T follicular helper cell (primary cell): Measurements from ENCODE around the gene MLIP.
"Not testable (repeated sequence)": the region's sequence is repeated elsewhere in the genome, so short reads cannot be mapped to it uniquely, and the experiment has no call there.

Experiments used
- DNase-seq: peaks from one replicate; pipeline ENCODE4 v3.0.0-alpha.2; 2020; ENCODE audit warnings: low read depth

The MLIP gene

DNA sequence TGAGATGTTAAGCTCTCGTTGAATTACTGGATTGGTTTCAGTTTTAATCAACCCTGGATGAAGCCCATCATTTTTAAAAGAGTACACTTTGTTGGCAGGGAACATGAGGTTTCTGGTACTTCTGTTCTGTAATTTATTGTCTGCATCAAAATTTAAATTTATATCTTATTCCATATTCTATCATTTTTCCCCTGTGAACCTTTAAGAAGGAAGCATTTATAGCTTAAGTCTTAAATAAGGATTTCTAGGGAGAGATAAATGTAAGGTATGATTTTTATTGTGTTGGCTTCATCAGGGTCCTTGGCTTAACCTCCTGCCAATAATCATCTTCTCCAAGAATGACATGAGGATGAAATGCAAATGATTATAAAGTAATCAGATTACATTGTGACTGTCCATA lies 40.6 kb downstream of the MLIP start:
- no peak for DNase-seq

DNA sequence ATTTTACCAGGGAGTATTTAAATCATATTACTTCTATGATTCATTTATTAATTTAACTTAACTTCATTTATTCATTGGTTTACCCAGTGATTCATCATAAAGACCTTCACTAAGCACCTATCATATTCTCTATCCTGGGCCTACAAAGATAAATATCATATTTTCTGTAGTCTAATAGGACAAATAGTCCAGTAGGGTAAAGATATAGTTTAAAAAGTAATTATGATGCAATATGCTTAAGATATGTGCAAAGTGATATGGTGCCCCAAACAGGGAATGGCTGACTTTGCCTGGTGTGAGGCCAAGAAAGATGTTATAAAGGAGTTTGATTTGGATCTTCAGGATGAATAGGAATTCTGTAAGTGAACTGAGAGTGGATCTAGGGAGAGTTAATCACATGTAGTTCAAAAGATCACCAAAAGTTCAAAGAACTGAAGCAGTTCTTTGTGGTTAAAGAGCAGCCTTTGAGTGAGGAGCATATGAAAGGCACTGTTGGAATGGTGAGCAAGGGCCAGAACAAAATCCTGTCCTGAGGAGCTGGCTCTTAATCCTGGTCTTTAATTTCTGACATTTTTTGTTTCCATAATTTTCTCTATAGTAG lies 45.5 kb downstream of the MLIP start:
- DNase-seq: no peak

DNA sequence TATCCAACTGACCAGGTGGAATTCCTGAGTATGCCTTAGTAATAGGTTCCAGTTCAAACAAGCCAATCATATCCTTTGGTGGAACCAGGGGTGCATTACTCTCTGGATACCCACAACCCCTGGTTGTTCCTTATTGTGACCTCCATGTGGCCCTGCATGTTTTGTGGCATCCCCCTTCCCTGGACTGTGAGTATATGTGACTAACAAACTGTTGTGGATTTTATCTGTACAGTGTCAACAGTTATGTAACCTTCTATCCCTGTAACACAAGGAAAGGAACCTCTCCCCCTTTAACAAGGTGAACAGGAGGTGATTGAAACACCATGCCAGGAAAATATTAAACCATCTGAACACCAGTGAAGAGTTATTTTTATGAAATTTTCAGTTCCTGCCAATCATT lies 46.2 kb downstream of the MLIP start:
- DNase-seq: no peak

DNA sequence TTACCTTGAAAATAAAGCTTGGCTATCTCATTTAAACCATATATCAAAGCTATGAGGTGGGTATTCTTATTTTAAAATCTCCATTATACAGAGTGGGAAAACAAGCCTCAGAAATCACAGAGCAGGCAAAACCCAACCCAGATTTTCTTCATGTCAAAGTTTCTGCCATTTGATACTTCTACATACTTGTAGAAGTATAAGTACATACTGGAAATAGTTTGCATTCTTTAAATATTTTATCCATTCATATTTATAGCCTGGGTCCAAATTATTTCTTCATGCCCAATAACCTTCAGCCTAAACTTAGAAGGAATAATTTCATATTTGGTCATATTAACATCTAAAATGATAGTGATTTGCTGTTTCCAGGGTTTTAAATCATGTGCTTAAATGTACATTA lies 61.8 kb downstream of the MLIP start:
- DNase-seq: no peak

DNA sequence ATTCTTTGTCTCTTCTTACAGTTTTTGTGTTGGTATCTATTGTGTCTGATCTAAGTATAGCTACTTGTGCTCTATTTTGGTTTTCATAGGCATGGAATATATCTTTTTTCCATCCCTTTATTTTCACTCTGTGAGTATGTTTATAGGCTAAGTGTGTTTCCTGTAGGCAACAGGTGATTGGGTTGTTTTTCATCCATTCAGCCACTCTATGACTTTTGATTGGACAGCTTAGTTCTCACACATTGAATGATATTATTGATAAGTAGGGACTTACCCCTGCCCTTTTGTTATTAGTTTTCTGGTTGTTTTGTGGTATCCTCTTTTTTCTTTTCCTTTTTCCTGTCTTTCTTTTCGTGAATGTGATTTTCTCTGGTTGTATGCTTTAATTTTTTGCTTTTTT lies 67.9 kb downstream of the MLIP start:
- no peak for DNase-seq

DNA sequence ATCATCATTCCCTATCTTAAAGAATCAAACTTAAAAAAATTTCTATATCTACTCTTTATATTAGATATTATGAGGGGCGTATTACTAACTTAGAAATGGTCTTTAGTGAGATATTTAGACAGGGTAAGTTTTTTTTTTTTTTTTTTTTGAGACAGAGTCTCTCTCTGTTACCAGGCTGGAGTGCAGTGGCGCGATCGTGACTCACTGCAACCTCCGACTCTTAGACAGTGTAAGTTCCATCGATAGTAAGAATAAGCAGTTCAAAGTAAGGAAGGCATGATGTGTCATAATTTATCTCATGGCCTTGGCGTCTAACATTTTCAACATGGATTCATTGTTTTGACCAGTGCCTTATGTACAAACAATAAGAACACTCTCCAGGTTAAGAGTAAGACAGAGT lies 72.4 kb downstream of the MLIP start:
- DNase-seq: no peak

DNA sequence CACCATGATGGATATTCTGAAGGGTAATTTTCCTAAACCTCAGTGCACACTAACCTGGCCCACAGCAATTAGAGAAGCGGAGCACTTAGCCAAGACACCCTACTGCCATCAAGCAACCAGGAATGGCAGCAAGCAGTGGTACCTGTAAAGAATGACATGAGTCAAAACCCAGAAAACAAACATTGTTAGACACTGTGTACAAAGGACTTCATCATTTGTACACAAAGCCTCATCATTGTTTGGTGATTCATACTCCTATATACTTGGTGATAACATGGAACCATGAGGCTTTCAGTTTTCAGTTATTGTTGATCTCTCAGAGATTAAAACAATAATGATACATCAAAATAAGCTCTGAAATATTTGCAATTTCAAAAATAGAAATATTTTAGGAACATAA lies 74.6 kb downstream of the MLIP start:
- no peak for DNase-seq

DNA sequence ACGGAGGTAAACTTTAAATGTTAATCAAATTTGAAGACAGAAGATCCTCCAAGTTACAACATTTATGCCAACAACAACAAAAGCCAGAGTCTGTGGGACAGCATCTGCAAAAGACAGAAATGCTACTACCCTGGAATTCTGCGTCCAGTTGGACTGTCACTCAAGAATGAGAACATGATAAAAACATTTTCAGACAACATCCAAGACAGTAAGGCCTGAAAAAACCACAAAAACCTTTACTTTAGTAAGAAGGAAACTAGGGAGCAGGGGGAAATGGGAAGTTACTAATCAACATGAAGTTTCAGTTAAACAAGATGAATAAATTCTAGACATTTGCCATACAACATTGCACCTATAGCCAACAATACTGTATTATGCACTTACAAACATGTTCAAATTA lies 77.6 kb downstream of the MLIP start:
- no peak for DNase-seq

DNA sequence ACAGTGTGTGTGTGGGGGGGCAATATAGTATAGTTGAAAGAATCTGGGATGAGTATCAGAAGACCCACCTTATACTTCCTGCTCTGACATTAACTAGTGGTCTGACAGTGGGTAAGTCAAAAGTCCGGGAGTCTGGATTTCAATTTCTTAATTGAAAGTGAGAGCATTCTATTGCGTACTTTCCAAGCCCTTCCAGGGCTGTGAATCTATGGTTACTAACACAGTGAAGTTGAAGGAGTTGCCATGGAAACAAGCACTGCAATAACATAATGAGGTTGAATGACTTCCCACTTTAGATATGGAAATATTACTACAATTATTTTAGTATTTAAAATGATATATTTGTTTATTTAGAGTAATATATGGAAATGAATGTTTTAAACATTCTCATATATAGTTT lies 80.2 kb downstream of the MLIP start:
- no peak for DNase-seq

DNA sequence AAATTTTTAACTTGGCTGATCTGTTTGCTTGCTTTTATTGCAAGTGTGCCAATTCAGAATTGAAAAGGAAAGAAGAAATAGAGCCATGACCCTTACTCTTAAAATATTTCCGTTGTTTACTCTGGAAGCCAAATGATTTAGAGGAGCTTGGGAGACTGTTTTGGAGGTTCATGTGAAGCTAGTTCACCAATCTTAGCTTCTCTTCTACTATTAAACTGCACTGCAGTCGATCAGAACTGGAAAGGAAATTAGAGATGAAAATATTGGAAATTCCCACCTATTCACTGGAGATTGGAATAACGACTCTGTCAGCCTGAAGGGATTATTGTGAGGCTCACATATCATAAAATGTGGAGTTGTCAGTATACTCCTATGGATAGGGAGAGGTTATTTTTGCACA lies 81.8 kb downstream of the MLIP start:
- no peak for DNase-seq

DNA sequence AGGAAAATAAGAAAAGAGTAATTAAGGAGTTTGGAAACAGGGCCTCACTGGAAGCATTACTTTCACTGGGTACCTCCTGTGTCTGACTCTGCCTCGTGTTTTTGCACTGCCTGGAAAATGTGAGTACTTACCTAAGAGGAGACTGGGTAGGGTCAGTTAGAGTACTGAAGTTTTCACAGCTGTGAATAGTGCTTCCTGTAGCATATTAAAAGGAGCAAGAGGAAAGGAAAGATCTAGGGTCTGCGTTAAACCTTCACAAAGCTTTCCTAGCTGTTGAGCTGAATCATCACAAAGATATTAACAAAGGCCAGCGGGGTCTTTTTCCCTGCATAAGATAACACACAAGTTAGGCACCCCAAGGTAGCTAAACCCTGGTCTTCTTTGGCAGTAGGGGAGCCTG lies 82.3 kb downstream of the MLIP start:
- no peak for DNase-seq

DNA sequence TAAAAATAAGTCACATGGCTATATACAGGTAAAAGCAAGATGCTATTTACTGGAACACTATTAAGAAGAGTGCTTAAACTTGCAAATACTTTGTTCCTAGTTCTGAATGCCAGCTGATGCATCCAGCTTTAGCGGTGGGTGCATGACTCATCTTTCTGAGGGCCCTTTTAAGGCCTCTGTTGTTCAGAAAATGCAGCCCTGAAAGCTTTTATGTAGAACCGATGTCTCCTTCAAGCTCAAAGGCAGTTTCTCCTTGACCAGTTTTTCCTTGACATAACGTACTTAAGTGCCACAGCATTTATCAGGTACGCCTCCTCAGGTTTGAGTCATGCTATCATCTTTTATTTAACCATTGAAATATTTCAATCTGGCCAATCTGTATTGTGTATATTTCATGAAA lies 82.8 kb downstream of the MLIP start:
- no peak for DNase-seq

DNA sequence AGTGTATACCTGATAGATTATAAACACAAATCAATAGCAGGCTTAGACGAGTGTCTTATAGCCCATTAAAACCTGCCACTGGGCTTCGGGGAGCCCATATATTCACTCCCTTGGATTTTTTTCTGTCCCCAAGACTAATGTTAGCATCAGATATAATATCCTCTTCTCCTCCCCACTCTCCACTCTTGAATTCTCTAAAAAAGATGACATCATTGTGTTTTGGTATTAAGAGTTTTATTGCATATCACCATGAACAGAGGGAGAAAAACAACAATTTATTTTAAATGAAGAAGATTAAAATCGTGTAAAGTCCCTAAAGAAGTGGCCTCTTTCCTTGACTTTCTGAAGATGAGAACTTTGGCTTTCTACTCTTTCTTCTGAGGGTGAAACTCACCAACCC lies 84.4 kb downstream of the MLIP start:
- DNase-seq: no peak

DNA sequence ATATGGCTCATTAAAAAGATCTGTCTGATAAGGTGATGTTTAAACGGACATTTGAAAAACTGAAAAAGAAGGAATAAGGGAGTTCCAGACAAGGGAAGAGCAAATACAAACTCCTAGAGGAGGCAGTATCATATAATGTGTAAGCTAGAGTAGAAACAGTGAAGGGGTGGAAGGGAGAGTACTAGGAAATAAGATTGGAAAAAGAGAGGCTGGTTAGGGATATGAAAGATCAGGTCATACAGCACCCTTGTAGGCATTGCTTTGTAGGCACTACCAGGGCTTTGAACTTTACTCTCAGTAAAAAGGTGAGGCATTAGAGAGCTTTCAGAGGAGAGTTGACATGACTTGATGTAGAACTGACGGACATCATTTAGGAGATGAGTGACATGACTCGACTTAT lies 85.7 kb downstream of the MLIP start:
- no peak for DNase-seq

DNA sequence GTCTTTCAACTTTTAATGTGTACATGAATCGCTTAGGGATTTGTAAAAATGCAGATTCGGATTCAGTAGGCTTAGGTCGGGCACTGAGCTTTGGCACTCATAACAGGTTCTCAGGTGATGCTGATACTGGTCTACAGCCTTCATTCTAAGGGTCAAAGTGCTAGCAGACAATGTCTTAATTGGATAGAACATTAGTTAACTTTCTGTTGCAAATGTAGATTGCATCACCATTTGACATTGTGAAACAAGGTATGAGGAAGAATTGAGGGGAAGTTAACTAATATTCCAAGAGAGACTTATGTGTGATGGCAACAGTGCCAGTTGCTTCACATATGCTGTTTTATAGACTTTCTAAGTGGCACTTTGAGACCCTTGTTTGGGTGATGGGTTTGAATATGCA lies 86.9 kb downstream of the MLIP start:
- no peak for DNase-seq

DNA sequence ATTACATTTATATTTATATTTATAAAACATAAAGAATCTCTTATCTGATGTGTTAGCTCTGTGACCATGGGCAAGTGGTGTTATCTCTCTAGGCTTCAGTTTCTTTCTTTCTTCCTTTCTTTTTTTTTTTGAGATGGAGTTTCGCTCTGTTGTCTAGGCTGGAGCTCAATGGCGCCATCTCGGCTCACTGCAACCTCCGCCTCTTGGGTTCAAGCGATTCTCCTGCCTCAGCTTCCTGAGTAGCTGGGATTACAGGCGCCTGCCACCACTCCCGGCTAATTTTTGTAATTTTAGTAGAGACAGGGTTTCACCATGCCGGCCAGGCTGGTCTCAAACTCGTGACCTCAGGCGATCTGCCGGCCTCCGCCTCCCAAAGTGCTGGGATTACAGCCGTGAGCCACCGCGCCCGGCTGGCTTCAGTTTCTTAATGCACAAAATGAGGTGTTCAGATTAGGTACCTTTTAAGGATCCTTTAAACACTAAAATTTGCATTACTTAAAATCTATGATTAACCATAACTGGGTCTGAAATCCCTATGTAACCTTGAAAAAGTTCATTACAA lies 92.3 kb downstream of the MLIP start:
- not testable (repeated sequence) for DNase-seq

DNA sequence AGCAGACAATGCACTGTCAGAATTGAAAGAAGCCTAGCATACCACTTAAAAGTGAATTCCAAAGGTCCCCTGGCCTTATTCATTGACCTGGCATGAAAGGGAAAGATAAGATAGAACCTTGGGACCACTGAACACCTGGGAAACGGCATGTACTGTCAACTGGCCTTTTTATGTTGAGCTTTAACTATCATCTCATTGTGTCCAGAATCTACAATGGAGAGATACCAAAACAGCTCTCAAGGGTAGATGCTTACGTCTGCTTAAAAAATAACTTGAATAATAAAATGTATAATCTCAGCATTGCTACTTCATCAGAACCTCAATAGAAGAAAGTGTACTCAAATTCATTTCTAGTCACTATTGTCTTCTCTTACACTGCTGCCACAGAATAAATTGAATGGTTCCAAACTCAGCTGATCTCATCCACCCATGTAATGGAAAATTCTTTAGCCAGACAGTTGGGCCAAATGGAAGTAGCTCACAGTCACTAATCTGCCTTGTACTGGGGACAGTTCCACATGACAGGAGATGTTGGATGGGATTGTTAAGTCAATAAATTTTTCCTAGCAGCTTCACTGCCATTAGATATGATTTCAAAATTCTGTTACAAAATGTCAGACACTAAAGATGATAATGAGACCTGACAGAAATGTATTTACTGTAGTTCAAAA lies 93.8 kb downstream of the MLIP start:
- DNase-seq: no peak

DNA sequence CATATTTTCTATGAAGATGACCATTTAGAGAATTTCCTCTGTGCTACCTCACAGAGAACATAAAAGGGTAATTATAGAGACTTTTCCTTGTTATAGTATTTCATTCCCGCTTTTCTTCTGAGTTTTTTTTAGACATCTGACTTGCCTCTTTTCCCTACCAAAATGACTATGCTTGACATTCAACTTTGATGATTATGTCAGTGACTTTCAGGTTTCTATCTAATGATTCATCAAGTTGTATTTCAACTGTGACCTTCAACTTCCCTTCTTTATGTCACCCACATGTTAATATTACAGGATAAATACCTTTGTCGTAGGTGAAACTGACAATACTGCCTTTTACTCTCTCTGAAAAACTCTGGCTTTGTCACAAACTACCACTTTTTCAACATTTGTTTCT lies 95.3 kb downstream of the MLIP start:
- no peak for DNase-seq

DNA sequence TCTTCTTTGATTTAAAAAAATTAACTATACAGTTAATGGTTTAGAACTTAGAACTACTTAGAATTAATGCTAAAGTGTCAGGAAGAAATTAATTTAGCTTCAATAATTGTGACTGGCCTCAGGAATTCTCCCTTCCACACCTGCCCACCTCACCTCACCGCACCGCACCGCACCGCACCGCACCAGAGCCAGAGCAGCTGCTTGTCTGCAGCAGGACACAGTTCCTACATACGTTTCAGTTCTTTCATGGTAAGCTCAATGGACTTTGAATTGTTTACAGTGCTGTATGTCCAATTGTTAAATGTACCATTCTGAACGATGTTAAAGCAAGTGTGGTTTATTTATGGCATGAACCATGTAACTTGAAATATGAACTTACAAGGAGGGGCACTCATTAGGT lies 98.7 kb downstream of the MLIP start:
- DNase-seq: not testable (repeated sequence)

DNA sequence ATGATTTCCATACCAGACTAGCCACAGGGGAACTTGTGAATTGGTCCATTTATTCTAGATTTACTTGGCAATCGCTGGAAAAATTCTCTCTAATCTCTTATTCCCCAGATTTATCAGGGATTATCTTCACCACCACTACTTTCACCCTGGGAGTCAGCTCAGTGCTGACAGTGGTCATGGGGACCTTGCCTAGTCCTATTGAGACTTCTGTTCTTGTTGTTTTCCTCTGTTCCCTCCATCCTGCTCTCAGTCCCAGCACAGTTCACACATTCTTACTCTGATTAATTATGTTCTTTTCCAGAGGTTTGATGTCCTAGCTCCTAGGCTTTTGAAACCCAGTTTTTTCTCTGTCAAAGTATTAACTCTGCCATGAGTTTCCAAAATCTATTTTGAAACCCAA lies 103.0 kb downstream of the MLIP start:
- no peak for DNase-seq

DNA sequence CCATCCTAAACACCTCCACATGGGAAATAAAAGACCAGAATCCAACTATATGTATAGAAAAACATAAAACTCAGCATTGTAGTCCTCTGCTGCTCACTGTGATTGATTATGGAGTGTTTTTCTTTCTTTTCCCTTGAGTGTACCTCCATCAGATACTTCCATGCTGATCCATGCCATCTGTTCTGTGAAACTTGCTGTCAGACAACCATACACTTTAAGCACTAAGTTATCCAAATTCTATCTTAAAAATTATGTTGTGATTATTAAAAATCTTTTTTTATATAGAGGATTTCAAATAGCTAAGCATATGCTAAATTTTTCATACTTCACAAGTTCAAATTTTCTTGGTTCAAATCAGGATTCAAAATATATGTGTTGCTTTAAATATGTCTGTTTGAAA lies 105.1 kb downstream of the MLIP start:
- no peak for DNase-seq

DNA sequence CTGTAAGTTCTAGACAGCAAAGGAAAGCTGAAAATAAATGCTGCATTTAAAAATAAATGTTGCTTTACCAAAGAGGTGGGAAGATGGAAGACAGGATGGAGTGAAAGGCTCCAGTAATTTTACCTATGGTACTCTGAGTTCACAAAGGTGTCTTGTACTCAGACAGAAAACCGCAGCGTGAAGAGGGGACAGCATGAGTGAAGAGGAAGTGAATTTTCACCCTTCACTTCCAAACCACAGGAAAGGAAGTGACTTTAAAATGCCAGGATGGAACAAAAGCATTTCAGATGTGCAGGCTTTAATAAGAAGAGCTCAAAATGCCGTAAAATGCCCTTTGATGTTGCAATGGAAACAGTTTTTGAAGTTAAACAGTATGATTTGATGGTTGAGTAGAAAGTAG lies 105.8 kb downstream of the MLIP start:
- DNase-seq: no peak

DNA sequence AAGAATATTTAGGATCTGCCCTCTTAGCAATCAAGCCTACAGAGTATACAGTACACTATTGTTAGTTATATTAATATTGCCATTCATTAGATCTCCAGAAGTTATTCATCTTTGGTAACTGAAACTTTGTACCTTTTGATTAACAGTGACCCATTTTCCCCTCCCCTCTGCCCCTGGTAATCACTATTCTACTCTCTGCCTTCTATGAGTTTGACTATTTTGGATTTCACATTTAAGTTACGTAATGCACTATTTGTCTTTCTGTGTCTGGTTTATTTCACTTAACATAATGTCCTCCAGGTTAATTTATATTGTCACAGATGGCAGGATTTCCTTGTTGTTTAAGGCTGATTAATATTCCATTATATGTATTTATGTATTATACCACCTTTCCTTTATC lies 111.0 kb downstream of the MLIP start:
- DNase-seq: no peak

DNA sequence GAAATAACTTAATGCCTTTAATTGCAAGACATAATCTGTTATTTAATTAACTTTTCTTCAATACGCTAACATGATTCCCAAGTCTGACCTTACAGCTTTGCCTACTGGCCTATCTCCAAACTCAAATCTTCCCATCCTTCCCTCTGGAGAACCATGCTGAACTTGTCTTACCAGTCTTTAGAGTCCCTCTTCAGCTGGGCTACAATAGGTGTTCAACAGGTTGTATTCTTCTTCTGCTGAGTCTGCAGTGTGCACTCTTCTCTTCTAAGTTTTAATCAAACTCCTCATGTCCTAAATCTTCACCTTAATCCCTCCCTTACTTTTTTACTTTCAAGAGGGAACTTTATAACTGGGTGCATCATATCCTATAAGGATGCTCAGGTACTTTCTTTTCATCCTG lies 121.5 kb downstream of the MLIP start:
- no peak for DNase-seq
